GM18511 (cell line): ENCODE data around the gene TINCR.
"Not testable (repeated sequence)": the region's sequence is repeated elsewhere in the genome, so short reads cannot be mapped to it uniquely, and the experiment has no call there.

Experiments used
- ATAC-seq: cut with Tn5 transposase; IDR thresholded peaks from one replicate; pipeline ENCODE4 v1.9.1; 2021; ENCODE audit warnings: mild to moderate bottlenecking, moderate library complexity; ENCODE audit not compliant: unreplicated experiment

TINCR gene

GRCh38 chr19:5567360-5567969 is at the start of gene TINCR:
TINCR (minus strand) TSS chr19:5567953.
- no peak for ATAC-seq

- no peak for ATAC-seq
Observed at GRCh38 chr19:5617080-5617479, 49.3 kb upstream of the TINCR start.

DNA sequence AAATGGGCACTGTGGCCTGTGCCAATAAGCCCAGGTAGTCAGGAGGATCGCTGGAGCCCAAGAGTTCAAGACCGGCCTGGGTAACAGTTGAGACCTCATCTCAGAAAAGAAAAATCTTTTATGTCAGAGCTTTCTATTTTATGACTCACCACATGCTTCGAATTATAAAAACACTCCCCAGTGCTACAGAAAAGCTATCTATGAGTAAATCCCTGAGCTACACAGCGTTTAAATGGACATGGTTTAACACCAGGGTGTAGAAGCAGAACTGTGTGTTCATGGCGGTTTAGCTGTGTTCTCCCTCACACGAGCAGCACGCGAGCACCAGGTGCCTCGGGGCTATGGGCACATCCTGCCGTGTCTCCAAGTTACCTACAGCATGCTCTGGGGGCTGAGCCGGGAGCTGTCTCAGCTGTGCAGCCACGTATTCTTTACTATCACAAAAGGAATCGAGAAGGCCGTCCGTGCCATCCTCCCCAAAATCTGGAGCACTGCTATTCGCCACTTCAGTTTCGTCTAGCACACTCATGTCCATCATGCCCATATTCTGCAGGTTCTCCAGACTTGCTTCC is 48.1 kb upstream of the TINCR start:
- ATAC-seq = no peak

- no peak for ATAC-seq
Observed at GRCh38 chr19:5612891-5613865, 45.4 kb upstream of the TINCR start.

- no peak for ATAC-seq
Observed at GRCh38 chr19:5609881-5610448, 42.2 kb upstream of the TINCR start.

DNA sequence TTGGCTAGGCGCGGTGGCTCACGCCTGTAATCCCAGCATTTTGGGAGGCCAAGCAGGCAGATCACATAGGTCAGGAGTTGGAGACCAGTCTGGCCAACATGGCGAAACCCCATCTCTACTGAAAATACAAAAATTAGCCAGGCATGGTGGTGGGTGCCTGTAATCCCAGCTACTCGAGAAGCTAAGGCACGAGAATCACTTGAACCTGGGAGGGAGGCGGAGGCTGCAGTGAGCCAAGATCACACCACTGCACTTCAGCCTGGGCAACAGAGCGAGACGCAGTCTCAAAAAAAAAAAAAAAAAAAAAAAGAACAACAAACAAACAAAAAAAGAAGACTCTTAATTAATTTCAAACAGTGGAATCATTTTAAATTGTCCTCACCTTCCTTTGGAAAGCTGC is 41.0 kb upstream of the TINCR start:
- ATAC-seq = not testable (repeated sequence)

DNA sequence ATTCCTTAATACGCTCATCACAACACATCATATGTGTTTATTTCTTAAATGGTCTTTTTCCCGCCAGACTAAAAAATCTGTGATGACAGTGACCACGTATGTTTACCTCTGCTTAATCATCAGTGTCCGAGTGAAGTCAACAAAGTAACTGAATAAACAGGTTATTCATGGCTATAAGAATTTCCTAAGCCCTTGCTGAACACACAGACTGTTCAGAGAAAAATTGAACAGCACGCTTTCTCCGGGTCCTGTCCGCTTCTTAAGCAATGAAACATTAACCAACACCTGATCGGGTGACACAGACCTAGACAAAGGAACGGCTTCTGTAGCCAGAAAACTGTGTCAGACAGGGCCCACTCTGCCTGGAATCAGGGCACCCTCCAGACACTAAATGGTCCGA is 40.5 kb upstream of the TINCR start:
- ATAC-seq = no peak

- no peak for ATAC-seq
Observed at GRCh38 chr19:5607318-5608275, 39.8 kb upstream of the TINCR start.

- no peak for ATAC-seq
Observed at GRCh38 chr19:5605362-5605761, 37.6 kb upstream of the TINCR start.

- no peak for ATAC-seq
Observed at GRCh38 chr19:5603626-5604025, 35.9 kb upstream of the TINCR start.

DNA sequence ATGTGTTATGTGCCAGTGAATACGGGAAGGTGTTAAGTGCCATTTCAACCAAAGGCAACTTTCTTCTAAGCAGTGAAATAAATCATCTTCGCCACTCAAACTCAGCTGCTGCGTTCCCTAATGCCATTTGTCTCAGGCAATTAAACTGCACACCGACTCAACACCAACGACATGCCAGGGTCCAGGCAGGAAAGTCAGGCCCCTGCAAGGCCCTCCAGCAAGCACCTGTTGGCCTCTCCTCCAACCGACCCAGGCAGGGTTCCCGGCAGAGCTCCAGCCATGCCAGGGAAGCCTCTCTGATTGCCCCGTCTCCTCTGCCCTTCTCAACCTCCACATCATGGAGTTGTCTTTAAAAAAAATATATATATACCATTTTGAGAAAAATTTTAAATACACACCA is 33.0 kb upstream of the TINCR start:
- ATAC-seq = no peak

- no peak for ATAC-seq
Observed at GRCh38 chr19:5595745-5596144, 28.0 kb upstream of the TINCR start.

- no peak for ATAC-seq
Observed at GRCh38 chr19:5595129-5595528, 27.4 kb upstream of the TINCR start.

DNA sequence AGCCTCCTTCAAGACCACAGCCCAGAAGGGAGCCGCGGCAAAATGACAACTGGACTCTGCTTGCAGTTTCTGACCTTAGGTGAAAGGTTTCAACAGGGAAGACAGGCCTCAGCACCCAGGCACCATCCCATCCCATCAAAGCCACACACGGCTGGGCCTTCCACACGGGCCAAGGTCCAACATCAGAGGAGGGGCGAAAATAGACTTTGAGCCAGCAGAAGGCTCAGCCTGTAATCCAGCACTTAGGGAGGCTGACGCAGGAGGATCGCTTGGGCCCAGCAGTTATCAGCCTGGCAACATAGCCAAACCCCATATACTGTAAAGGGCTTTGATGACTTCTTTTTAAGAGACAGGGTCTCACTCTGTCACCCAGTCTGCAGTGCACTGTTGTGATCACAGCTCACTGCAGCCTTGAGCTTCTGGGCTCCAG is 26.8 kb upstream of the TINCR start:
- ATAC-seq = no peak

DNA sequence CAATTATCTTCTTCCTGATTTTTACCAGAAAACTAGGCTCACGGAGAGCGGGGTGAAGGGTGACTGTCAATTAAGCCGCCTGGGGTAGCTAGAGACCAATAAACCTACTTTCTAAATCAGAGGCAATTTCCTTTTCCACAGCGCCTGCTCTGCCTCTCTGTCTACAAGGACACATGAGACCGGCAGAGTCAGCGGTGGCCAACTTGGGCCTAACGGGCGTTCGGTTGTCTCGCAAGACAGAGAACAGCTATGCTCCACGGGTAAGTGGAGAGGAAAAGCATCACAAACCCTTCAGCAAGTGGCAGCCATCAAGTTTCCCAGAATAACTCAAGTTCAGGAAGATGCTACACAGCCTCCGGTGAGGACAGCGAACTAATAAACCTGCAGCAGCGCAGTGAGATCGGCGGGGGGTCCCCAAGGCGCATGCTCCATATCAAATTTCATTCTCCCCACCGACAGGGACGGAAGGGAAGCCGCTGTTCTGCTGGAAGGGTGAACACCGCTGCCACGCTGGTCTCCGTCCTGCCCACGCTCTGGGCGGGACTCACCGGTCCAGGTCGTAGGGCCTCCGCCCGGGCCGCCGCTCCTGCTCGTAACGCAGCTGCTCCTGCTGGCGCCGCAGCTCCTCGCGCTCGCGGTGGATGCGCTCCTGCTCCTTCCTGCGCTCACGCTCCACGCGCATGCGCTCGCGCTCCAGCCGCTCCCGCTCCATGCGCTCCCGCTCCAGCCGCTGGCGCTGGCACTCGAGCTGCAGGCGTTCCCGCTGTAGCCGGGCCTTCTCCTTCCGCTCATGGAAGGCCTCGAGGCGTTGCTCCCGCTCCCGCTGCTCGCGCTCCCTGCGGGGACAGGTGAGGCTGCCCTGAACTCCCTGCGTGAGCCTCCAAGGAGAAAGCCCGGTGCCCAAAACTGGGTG is 25.8 kb upstream of the TINCR start:
- ATAC-seq = no peak

GRCh38 chr19:5592531-5593342 is 25.0 kb upstream of the TINCR start:
- ATAC-seq = no peak

DNA sequence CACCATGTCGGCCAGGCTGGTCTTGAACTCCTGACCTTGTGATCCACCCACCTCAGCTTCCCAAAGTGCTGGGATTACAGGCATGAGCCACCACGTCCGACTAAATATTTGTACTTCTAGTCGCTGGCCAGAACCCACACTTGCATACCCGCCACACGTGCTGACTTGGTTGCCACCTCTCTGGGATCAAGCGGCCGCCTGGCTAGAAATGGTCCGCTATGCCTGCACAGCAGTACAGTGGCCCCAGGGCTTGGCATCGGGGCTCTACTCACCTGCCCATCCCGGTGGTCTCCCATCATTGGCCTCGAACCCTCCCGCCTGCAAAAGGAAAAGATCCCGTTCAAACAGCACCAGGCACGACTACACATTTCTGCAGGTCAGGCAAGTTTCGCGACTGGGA is 23.7 kb upstream of the TINCR start:
- no peak for ATAC-seq

- no peak for ATAC-seq
Observed at GRCh38 chr19:5590865-5591154, 23.1 kb upstream of the TINCR start.
